GM08714 (cell line): ENCODE data around the gene KBTBD13.
"Not testable (repeated sequence)": the region's sequence is repeated elsewhere in the genome, so short reads cannot be mapped to it uniquely, and the experiment has no call there.

Experiments
- H3K4me3 ChIP-seq: fragments of 200-500 bp; sonication (Bioruptor generic); 2 replicates; pipeline ENCODE4 v1.5.1; 2014; ENCODE audit warnings: mild to moderate bottlenecking, low read length, inconsistent platforms
- ZNF274 ChIP-seq: IDR thresholded peaks from 2 replicates; pipeline ENCODE4 v1.6.1; 2012; ENCODE audit warnings: mild to moderate bottlenecking, low read depth, low read length

Gene KBTBD13

GRCh38 chr15:65069779-65070546, 6.6 kb upstream of the KBTBD13 start:
- no peak overlapping the region for H3K4me3 ChIP-seq
- no peak for TF ChIP-seq ZNF274

- no peak for TF ChIP-seq ZNF274
- no peak overlapping the region for H3K4me3 ChIP-seq
Observed at GRCh38 chr15:65071381-65071811, 5.2 kb upstream of the KBTBD13 start.

GRCh38 chr15:65072027-65072426, 4.5 kb upstream of the KBTBD13 start:
- no peak for TF ChIP-seq ZNF274

GRCh38 chr15:65072617-65073016, 3.9 kb upstream of the KBTBD13 start:
- no peak for TF ChIP-seq ZNF274
- H3K4me3 ChIP-seq = no peak overlapping the region

More at GRCh38 chr15:65072027-65072426, 4.5 kb upstream of the KBTBD13 start:
- H3K4me3 ChIP-seq = no peak overlapping the region

GRCh38 chr15:65074946-65075345, 1.6 kb upstream of the KBTBD13 start:
- not testable (repeated sequence) for H3K4me3 ChIP-seq

GRCh38 chr15:65075607-65076395, 745 bp upstream of the KBTBD13 start:
- not testable (repeated sequence) for H3K4me3 ChIP-seq

GRCh38 chr15:65077291-65077980, 890 bp downstream of the KBTBD13 start:
- H3K4me3 ChIP-seq = no peak overlapping the region
- TF ChIP-seq ZNF274 = no peak

- no peak for TF ChIP-seq ZNF274
- no peak overlapping the region for H3K4me3 ChIP-seq
Observed at GRCh38 chr15:65077981-65078352, 1.4 kb downstream of the KBTBD13 start.

- H3K4me3 ChIP-seq = no peak overlapping the region
- no peak for TF ChIP-seq ZNF274
Observed at GRCh38 chr15:65079580-65079979, 3.0 kb downstream of the KBTBD13 start.

- TF ChIP-seq ZNF274 = no peak
- H3K4me3 ChIP-seq = no peak overlapping the region
Observed at GRCh38 chr15:65081270-65081669, 4.7 kb downstream of the KBTBD13 start.

GRCh38 chr15:65081758-65082157, 5.2 kb downstream of the KBTBD13 start:
- TF ChIP-seq ZNF274 = no peak
- H3K4me3 ChIP-seq = no peak overlapping the region

GRCh38 chr15:65082303-65082953, 5.9 kb downstream of the KBTBD13 start:
- no peak overlapping the region for H3K4me3 ChIP-seq
- TF ChIP-seq ZNF274 = no peak

- no peak overlapping the region for H3K4me3 ChIP-seq
- no peak for TF ChIP-seq ZNF274
Observed at GRCh38 chr15:65083262-65083701, 6.7 kb downstream of the KBTBD13 start.

- no peak overlapping the region for H3K4me3 ChIP-seq
- TF ChIP-seq ZNF274 = no peak
Observed at GRCh38 chr15:65084500-65085206, 8.1 kb downstream of the KBTBD13 start.
